HG03354 (cell line): ENCODE measurements around the gene OR9Q1.

Experiments
- ATAC-seq: cut with Tn5 transposase; IDR thresholded peaks from one replicate; pipeline ENCODE4 v1.9.1; 2021; ENCODE audit warnings: mild to moderate bottlenecking; ENCODE audit not compliant: unreplicated experiment, poor library complexity, severe bottlenecking

OR9Q1 gene

GRCh38 chr11:58121096-58121495, 97.4 kb downstream of the OR9Q1 start:
- no peak for ATAC-seq

- no peak for ATAC-seq
These were observed 101.8 kb downstream of the OR9Q1 start, which contains the start of gene OR9I1 for GRCh38 chr11:58125469-58125868. TSS of gene OR9I1 (minus strand) at chr11:58125530. CDS start at chr11:58119444, 6,086 bp downstream.

- no peak for ATAC-seq
These were observed 103.7 kb downstream of the OR9Q1 start for GRCh38 chr11:58127350-58127749.

- no peak for ATAC-seq
These were observed 109.8 kb downstream of the OR9Q1 start for GRCh38 chr11:58133309-58134076.

GRCh38 chr11:58134151-58134550, 110.5 kb downstream of the OR9Q1 start:
- ATAC-seq = no peak

GRCh38 chr11:58135171-58135570, 111.5 kb downstream of the OR9Q1 start:
- ATAC-seq = no peak

GRCh38 chr11:58142761-58143160, 119.1 kb downstream of the OR9Q1 start:
- ATAC-seq = no peak

GRCh38 chr11:58152781-58153180, 129.1 kb downstream of the OR9Q1 start:
- no peak for ATAC-seq

- no peak for ATAC-seq
These were observed 140.7 kb downstream of the OR9Q1 start for GRCh38 chr11:58164389-58164788.

GRCh38 chr11:58164990-58165389, 141.3 kb downstream of the OR9Q1 start:
- ATAC-seq = no peak

GRCh38 chr11:58165504-58166106, 141.9 kb downstream of the OR9Q1 start:
- ATAC-seq = no peak

- ATAC-seq = no peak
These were observed 153.9 kb downstream of the OR9Q1 start for GRCh38 chr11:58177409-58178054.

GRCh38 chr11:58178444-58178843, 154.8 kb downstream of the OR9Q1 start:
- ATAC-seq = no peak

- no peak for ATAC-seq
These were observed 156.0 kb downstream of the OR9Q1 start for GRCh38 chr11:58179648-58180047.

- no peak for ATAC-seq
These were observed 163.3 kb downstream of the OR9Q1 start for GRCh38 chr11:58186938-58187337.

- ATAC-seq = no peak
These were observed 165.1 kb downstream of the OR9Q1 start, which contains the start of gene OR9Q2 for GRCh38 chr11:58188770-58189169. TSS of gene OR9Q2 (plus strand) at chr11:58189070. CDS start at chr11:58190491, 1,421 bp downstream.

- no peak for ATAC-seq
These were observed 168.5 kb downstream of the OR9Q1 start for GRCh38 chr11:58192229-58192628.

- ATAC-seq = no peak
These were observed 169.7 kb downstream of the OR9Q1 start for GRCh38 chr11:58193391-58193790.

GRCh38 chr11:58195939-58196338, 172.3 kb downstream of the OR9Q1 start:
- ATAC-seq = no peak

- no peak for ATAC-seq
These were observed 175.6 kb downstream of the OR9Q1 start for GRCh38 chr11:58199271-58199670.

- ATAC-seq = no peak
These were observed 180.4 kb downstream of the OR9Q1 start, which contains the start of gene OR1S2 for GRCh38 chr11:58204042-58204441. TSS of gene OR1S2 (minus strand) at chr11:58204142. CDS start at chr11:58204142, 0 bp downstream.
